Measurements from ENCODE around the gene ANKRD63. TPM values are rescaled to one million over a fixed set of nuclear protein-coding genes. Genes with fewer than 3 reads are reported as not detected.
A peak's percentile ranks its signal among the peaks of the same experiment; 100 is the strongest.

Gene ANKRD63
- not detected for polyA plus RNA-seq (2012; ENCODE audit: insufficient read depth, insufficient read length, low read depth)

GRCh38 chr15:40282869-40283614 is at the start of gene ANKRD63:
Gene ANKRD63, minus strand, starts transcription at chr15:40283064. Its CDS starts 478 bp downstream, at chr15:40282586.
- no peak for DNase-seq
- Histone ChIP-seq H3K4me1 (no peaks in the 10 kb centered on the region; the same call in none of the 2 replicates), H3K36me3 (no peaks in the 10 kb centered on the region), H3K27me3 (peaks cover 21% of the 10 kb centered on the region), H3K4me3 (ENCODE audit: low read depth, low read length) (peak within 1 kb of the TSS; percentile 58), H3K9me3 (no peaks in the 10 kb centered on the region)
- TF ChIP-seq, protein P1, sequence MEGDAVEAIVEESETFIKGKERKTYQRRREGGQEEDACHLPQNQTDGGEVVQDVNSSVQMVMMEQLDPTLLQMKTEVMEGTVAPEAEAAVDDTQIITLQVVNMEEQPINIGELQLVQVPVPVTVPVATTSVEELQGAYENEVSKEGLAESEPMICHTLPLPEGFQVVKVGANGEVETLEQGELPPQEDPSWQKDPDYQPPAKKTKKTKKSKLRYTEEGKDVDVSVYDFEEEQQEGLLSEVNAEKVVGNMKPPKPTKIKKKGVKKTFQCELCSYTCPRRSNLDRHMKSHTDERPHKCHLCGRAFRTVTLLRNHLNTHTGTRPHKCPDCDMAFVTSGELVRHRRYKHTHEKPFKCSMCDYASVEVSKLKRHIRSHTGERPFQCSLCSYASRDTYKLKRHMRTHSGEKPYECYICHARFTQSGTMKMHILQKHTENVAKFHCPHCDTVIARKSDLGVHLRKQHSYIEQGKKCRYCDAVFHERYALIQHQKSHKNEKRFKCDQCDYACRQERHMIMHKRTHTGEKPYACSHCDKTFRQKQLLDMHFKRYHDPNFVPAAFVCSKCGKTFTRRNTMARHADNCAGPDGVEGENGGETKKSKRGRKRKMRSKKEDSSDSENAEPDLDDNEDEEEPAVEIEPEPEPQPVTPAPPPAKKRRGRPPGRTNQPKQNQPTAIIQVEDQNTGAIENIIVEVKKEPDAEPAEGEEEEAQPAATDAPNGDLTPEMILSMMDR (IDR thresholded peaks at IDR 0.05; ENCODE audit: low read depth, low read length) = no peak

GRCh38 chr15:40332113-40332781 is 49.4 kb upstream of the ANKRD63 start:
- H3K27me3 ChIP-seq = no peaks in the 10 kb centered on the region
- DNase-seq = no peak
- TF ChIP-seq, protein P1 (IDR thresholded peaks at IDR 0.05; ENCODE audit: low read depth, low read length) = no peak
- no peaks in the 10 kb centered on the region for H3K36me3 ChIP-seq
- no peaks in the 10 kb centered on the region for H3K9me3 ChIP-seq
- H3K4me3 ChIP-seq (ENCODE audit: low read depth, low read length) = no peak overlapping the region
- peaks cover 36% of the 10 kb centered on the region for H3K4me1 ChIP-seq

- Histone ChIP-seq H3K4me1 (peaks cover 31% of the 10 kb centered on the region), H3K27me3 (no peaks in the 10 kb centered on the region), H3K9me3 (no peaks in the 10 kb centered on the region), H3K36me3 (peaks cover 4% of the 10 kb centered on the region; the same call in 1 of the 2 replicates), H3K4me3 (ENCODE audit: low read depth, low read length) (no peak overlapping the region)
- DNase-seq = no peak
- TF ChIP-seq, protein P1 (IDR thresholded peaks at IDR 0.05; ENCODE audit: low read depth, low read length) = no peak
Observed at GRCh38 chr15:40331637-40332036, 48.8 kb upstream of the ANKRD63 start.

GRCh38 chr15:40331026-40331425 is 48.2 kb upstream of the ANKRD63 start:
- H3K4me1 ChIP-seq = peaks cover 25% of the 10 kb centered on the region
- no peaks in the 10 kb centered on the region for H3K9me3 ChIP-seq
- TF ChIP-seq, protein P1 (IDR thresholded peaks at IDR 0.05; ENCODE audit: low read depth, low read length) = no peak
- no peaks in the 10 kb centered on the region for H3K27me3 ChIP-seq
- peaks cover 5% of the 10 kb centered on the region; the same call in 1 of the 2 replicates for H3K36me3 ChIP-seq
- no peak overlapping the region for H3K4me3 ChIP-seq (ENCODE audit: low read depth, low read length)
- DNase-seq = no peak

GRCh38 chr15:40330368-40330836 is 47.5 kb upstream of the ANKRD63 start:
- peaks cover 5% of the 10 kb centered on the region; the same call in 1 of the 2 replicates for H3K36me3 ChIP-seq
- TF ChIP-seq, protein P1 (IDR thresholded peaks at IDR 0.05; ENCODE audit: low read depth, low read length) = no peak

More at GRCh38 chr15:40330368-40330836, 47.5 kb upstream of the ANKRD63 start:
- peaks cover 19% of the 10 kb centered on the region for H3K4me1 ChIP-seq
- no peak overlapping the region for H3K4me3 ChIP-seq (ENCODE audit: low read depth, low read length)
- no peaks in the 10 kb centered on the region for H3K9me3 ChIP-seq
- no peaks in the 10 kb centered on the region for H3K27me3 ChIP-seq
- DNase-seq = no peak

Measured in BE2C (cell line).